PFSK-1 (cell line): ENCODE results near the gene STX7.

Experiments used
- FOXP2 ChIP-seq: optimal IDR thresholded peaks from 2 replicates; pipeline ENCODE3; 2011; ENCODE audit warnings: borderline replicate concordance, control low read depth, inconsistent platforms; ENCODE audit not compliant: insufficient read depth; ENCODE audit errors: extremely low read length, extremely low read depth
- POLR2AphosphoS5 ChIP-seq: IDR thresholded peaks from 2 replicates; pipeline ENCODE4 v1.6.1; 2012; ENCODE audit warnings: low read depth, mild to moderate bottlenecking, control low read depth, low read length, moderate library complexity
- REST ChIP-seq, 2 experiments: IDR thresholded peaks; 2 replicates each; pipeline versions ENCODE4 v1.6.1 to v1.8.0; 2011 to 2012; ENCODE audit warnings: low read depth in 2 of 2, low read length in 2 of 2, control low read depth in 1 of 2, inconsistent platforms in 1 of 2, mild to moderate bottlenecking in 1 of 2, moderate library complexity in 1 of 2; ENCODE audit not compliant: insufficient read depth in 1 of 2
- SIN3A ChIP-seq: IDR thresholded peaks from 2 replicates; pipeline ENCODE4 v1.6.1; 2012; ENCODE audit warnings: mild to moderate bottlenecking, low read length, moderate library complexity, borderline replicate concordance; ENCODE audit not compliant: insufficient read depth
- TAF1 ChIP-seq: IDR thresholded peaks from 2 replicates; pipeline ENCODE4 v1.6.1; 2012; ENCODE audit warnings: low read length, control low read depth, borderline replicate concordance; ENCODE audit not compliant: insufficient read depth

STX7 gene

DNA sequence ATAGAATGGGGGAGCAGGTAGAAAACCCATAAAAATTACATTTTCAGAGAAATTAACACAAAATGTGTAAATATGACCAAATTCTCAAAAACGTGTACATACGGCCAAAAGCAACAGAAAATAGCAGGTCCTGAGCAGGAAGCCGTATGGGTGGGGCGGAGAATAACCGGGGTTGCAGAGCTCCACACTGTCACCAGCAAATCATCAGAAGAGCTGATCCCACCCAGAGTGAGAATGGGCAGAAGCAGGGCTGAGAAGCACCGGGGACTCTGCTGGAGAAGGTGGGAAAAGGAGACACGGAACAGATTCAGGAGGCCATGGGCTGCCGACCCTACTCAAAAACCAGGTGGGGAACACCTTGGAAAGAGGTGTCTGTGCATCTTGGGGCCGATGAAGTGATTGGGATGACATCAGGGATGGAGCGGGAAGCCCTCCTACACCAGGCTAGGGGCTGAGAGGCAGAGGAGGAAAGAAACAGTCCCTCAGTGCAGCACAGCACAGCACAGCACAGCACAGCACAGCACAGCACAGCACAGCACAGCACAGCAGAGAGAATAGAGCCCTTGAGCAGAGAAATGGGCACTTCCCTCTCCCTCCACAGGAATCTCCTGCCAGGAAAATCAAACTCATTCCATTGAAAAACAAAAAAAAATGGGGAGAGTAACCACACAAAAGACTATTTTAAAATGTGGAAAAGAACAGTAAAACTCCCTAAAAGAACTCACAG lies 22.3 kb downstream of the STX7 start:
- TF ChIP-seq TAF1, result no peak
- TF ChIP-seq POLR2AphosphoS5, result no peak
- no peak for TF ChIP-seq FOXP2
- TF ChIP-seq REST (IDR thresholded peaks at IDR 0.05; ENCODE audit: insufficient read depth in 1 of 2, low read depth in 2 of 2, low read length in 2 of 2), result no peak
- TF ChIP-seq SIN3A, result no peak

DNA sequence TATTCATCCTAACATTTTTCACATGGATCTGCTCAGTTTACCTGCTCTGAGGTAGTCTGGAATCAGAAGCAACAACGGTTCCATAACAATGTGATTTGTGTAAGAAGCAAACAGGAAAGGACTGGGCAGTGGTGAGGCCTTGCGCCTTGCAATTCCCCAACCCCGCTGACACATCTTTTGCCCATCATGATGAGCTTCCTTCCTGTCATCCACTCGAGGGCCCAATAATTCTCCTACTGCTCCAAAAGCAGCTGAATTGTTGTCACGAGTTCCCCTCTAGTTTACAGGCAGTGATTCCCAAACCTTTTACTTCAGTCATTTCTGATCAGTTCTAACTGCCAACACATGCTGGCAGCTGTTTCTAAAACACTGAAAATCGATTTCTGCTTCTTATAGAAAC lies 22.9 kb downstream of the STX7 start:
- TF ChIP-seq TAF1 (no peak), POLR2AphosphoS5 (no peak), FOXP2 (peak; percentile 29), REST (IDR thresholded peaks at IDR 0.05; ENCODE audit: insufficient read depth in 1 of 2, low read depth in 2 of 2, low read length in 2 of 2) (no peak), SIN3A (no peak)

GRCh38 chr6:132489376-132489775 lies 23.5 kb downstream of the STX7 start:
- no peak for TF ChIP-seq FOXP2
- TF ChIP-seq REST (IDR thresholded peaks at IDR 0.05; ENCODE audit: insufficient read depth in 1 of 2, low read depth in 2 of 2, low read length in 2 of 2), result no peak
- TF ChIP-seq TAF1, result no peak
- TF ChIP-seq POLR2AphosphoS5, result no peak
- TF ChIP-seq SIN3A, result no peak

DNA sequence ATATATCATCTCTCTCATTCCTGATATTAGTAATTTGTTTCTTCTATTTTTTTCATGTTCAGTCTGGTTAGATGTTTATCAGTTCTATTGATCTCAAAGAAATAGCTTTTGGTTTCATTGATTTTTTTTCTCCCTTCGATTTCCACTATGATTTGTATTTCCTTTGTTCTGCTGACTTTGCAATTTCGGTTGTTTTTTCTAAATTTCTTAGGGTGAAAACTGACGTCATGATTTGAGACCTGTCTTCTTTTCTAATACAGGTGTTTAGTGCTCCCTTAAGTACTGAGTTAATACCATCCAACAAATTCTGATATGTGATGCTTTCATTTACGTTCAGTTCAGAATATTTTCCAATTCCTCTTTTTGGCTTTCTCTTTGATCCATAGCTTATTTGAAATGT lies 25.2 kb downstream of the STX7 start:
- TF ChIP-seq POLR2AphosphoS5 (no peak), FOXP2 (no peak), SIN3A (no peak), TAF1 (no peak), REST (IDR thresholded peaks at IDR 0.05; ENCODE audit: insufficient read depth in 1 of 2, low read depth in 2 of 2, low read length in 2 of 2) (no peak)
